GM19397 (cell line): ENCODE results near the gene ORC3.

Experiments used
- ATAC-seq: cut with Tn5 transposase; IDR thresholded peaks from one replicate; pipeline ENCODE4 v1.9.1; 2021; ENCODE audit warnings: mild to moderate bottlenecking, moderate library complexity; ENCODE audit not compliant: unreplicated experiment

The ORC3 gene

GRCh38 chr6:87589693-87590416 is at the start of gene ORC3, which contains the start of gene RARS2:
Gene ORC3, plus strand, starts transcription at chr6:87590135. Its CDS starts 34 bp downstream, at chr6:87590169.
Gene RARS2, minus strand, starts transcription at chr6:87589987. Its CDS starts 30 bp downstream, at chr6:87589957.
- ATAC-seq = peak; percentile 100

GRCh38 chr6:87540539-87540938 is 49.4 kb upstream of the ORC3 start:
- no peak for ATAC-seq

- no peak for ATAC-seq
These were observed 48.9 kb upstream of the ORC3 start for GRCh38 chr6:87541041-87541440.

GRCh38 chr6:87541744-87542143 is 48.2 kb upstream of the ORC3 start:
- ATAC-seq = no peak

- ATAC-seq = no peak
These were observed 46.0 kb upstream of the ORC3 start for GRCh38 chr6:87543696-87544473.

GRCh38 chr6:87544474-87544735 is 45.5 kb upstream of the ORC3 start:
- no peak for ATAC-seq

GRCh38 chr6:87551799-87552198 is 38.1 kb upstream of the ORC3 start:
- ATAC-seq = no peak

- ATAC-seq = no peak
These were observed 36.7 kb upstream of the ORC3 start for GRCh38 chr6:87553159-87553765.

GRCh38 chr6:87555506-87555905 is 34.4 kb upstream of the ORC3 start:
- no peak for ATAC-seq

GRCh38 chr6:87558446-87558845 is 31.5 kb upstream of the ORC3 start:
- no peak for ATAC-seq

- no peak for ATAC-seq
These were observed 28.9 kb upstream of the ORC3 start for GRCh38 chr6:87561017-87561416.

- ATAC-seq = no peak
These were observed 17.9 kb upstream of the ORC3 start for GRCh38 chr6:87572021-87572420.

- no peak for ATAC-seq
These were observed 17.1 kb upstream of the ORC3 start for GRCh38 chr6:87572883-87573282.

- ATAC-seq = no peak
These were observed 16.5 kb upstream of the ORC3 start for GRCh38 chr6:87573307-87574024.

- ATAC-seq = no peak
These were observed 15.6 kb upstream of the ORC3 start for GRCh38 chr6:87574237-87574804.

- ATAC-seq = no peak
These were observed 14.5 kb upstream of the ORC3 start for GRCh38 chr6:87575423-87575822.

GRCh38 chr6:87583822-87584221 is 6.1 kb upstream of the ORC3 start:
- no peak for ATAC-seq

- no peak for ATAC-seq
These were observed 3.4 kb upstream of the ORC3 start for GRCh38 chr6:87586371-87587077.

- no peak for ATAC-seq
These were observed 1.1 kb upstream of the ORC3 start for GRCh38 chr6:87588756-87589407.

- ATAC-seq = no peak
These were observed 514 bp downstream of the ORC3 start for GRCh38 chr6:87590417-87590880.
